GM18951 (cell line): ENCODE data around the gene HOXD8.

Experiments used
- POLR2A ChIP-seq: IDR thresholded peaks from 4 replicates; pipeline ENCODE4 v1.6.1; 2011; ENCODE audit warnings: mild to moderate bottlenecking; ENCODE audit not compliant: insufficient read length, insufficient read depth; ENCODE audit errors: extremely low read depth
- in situ Hi-C: fragments of 300-500 bp; cut with MboI; formaldehyde crosslinking; loops from one replicate; pipeline ENCODE4 v1.12.0; 2022; ENCODE audit warnings: low sequenced_read_pairs, mixed read lengths, inconsistent platforms; ENCODE audit not compliant: unreplicated experiment

Gene HOXD8

GRCh38 chr2:176095421-176095820 is 34.1 kb upstream of the HOXD8 start:
- TF ChIP-seq POLR2A, result no peak
- in situ Hi-C loops, result loop anchor here (10.0 kb wide), 1 partner anchor 731 kb away; no protein-coding TSS in a partner anchor

GRCh38 chr2:176096243-176096985 is 33.1 kb upstream of the HOXD8 start:
- in situ Hi-C loops, result loop anchor here (10.0 kb wide), 1 partner anchor 732 kb away; no protein-coding TSS in a partner anchor
- TF ChIP-seq POLR2A, result no peak

- in situ Hi-C loops, result loop anchor here (10.0 kb wide), 1 partner anchor 732 kb away; no protein-coding TSS in a partner anchor
- TF ChIP-seq POLR2A, result no peak
Observed at GRCh38 chr2:176096986-176097819, 32.3 kb upstream of the HOXD8 start.

GRCh38 chr2:176097820-176098365 is 31.6 kb upstream of the HOXD8 start:
- no peak for TF ChIP-seq POLR2A
- in situ Hi-C loops, result loop anchor here (10.0 kb wide), 1 partner anchor 733 kb away; no protein-coding TSS in a partner anchor

- in situ Hi-C loops, result loop anchor here (10.0 kb wide), 1 partner anchor 734 kb away; no protein-coding TSS in a partner anchor
- no peak for TF ChIP-seq POLR2A
Observed at GRCh38 chr2:176098366-176099158, 30.9 kb upstream of the HOXD8 start.

GRCh38 chr2:176099159-176099727 is 30.3 kb upstream of the HOXD8 start:
- no peak for TF ChIP-seq POLR2A
- in situ Hi-C loops, result loop anchor here (10.0 kb wide), 1 partner anchor 734 kb away; no protein-coding TSS in a partner anchor

GRCh38 chr2:176099728-176100546 is 29.6 kb upstream of the HOXD8 start, which contains the start of gene HOXD12:
Gene HOXD12 (plus strand): TSS chr2:176099795. CDS start chr2:176099802, 7 bp downstream.
- in situ Hi-C loops, result loop anchor here (10.0 kb wide), 1 partner anchor 735 kb away; no protein-coding TSS in a partner anchor
- no peak for TF ChIP-seq POLR2A

GRCh38 chr2:176100547-176101140 is 28.9 kb upstream of the HOXD8 start:
- in situ Hi-C loops, result no loop called here
- no peak for TF ChIP-seq POLR2A

GRCh38 chr2:176101216-176101830 is 28.2 kb upstream of the HOXD8 start:
- in situ Hi-C loops, result no loop called here
- TF ChIP-seq POLR2A, result no peak

GRCh38 chr2:176101842-176102241 is 27.7 kb upstream of the HOXD8 start:
- TF ChIP-seq POLR2A, result no peak
- in situ Hi-C loops, result no loop called here
